Posterior vena cava (tissue), 2 donors: Measurements from ENCODE around the gene RFX5. TPM values are rescaled to one million over a fixed set of nuclear protein-coding genes. Genes with fewer than 3 reads are reported as not detected.

Source experiments
- total RNA-seq, 2 donors: library from RNA; stranded (reverse); fragmentation: NEBNext Ultra II Directional; extraction: Animal tissue kit (Norgen Biotek cat#: 25700); gene quantifications; one replicate each; pipeline ENCODE4 v1.2.1, GENCODE V29; 2021
- donor health status: DM: yes; HTN: yes; CAD: no.
- donor health status: DM: yes; HTN: yes; CAD: no.

RFX5 gene
- total RNA-seq, 2 donors from 2014 or later = 26.0 to 31.1 TPM

Other genes starting within 250 kb of the RFX5 start
- 10 to 100 TPM in 1 of 2 donors, 1 to 10 TPM in 1; 6.9 to 10.1 TPM for gene SEMA6C, start 200.6 kb downstream of the RFX5 start, total RNA-seq
- gene TNFAIP8L2, start 190.6 kb downstream of the RFX5 start, total RNA-seq = 1 to 10 TPM; 3.0 to 4.2 TPM
- 1 to 10 TPM; 6.6 to 7.0 TPM for gene LYSMD1, start 181.3 kb downstream of the RFX5 start, total RNA-seq
- gene SCNM1, start 181.1 kb downstream of the RFX5 start, total RNA-seq = 10 to 100 TPM; 26.5 to 27.0 TPM
- under 1 TPM in 1 of 2 donors, not detected in 1; 0.88 TPM for gene TMOD4, start 171.3 kb downstream of the RFX5 start, total RNA-seq
- gene VPS72, start 157.1 kb downstream of the RFX5 start, total RNA-seq = 10 to 100 TPM; 28.4 to 38.5 TPM
- gene PIP5K1A, start 148.7 kb downstream of the RFX5 start, total RNA-seq = 10 to 100 TPM; 39.1 to 41.9 TPM
- 100 to 1,000 TPM; 131 to 139 TPM for gene PSMD4, start 92.5 kb downstream of the RFX5 start, total RNA-seq
- gene ZNF687, start 65.0 kb downstream of the RFX5 start, total RNA-seq = 10 to 100 TPM; 16.7 to 17.1 TPM
- gene PI4KB, start 19.8 kb downstream of the RFX5 start, total RNA-seq = 10 to 100 TPM; 51.9 to 58.7 TPM
- gene SELENBP1, start 25.5 kb upstream of the RFX5 start, total RNA-seq = 10 to 100 TPM; 14.9 to 50.4 TPM
- 100 to 1,000 TPM; 179 to 210 TPM for gene PSMB4, start 52.3 kb upstream of the RFX5 start, total RNA-seq
- gene POGZ, start 112.2 kb upstream of the RFX5 start, total RNA-seq = 10 to 100 TPM; 58.0 to 74.4 TPM
- gene CGN, start 164.1 kb upstream of the RFX5 start, total RNA-seq = under 1 TPM in 1 of 2 donors, not detected in 1; 0.29 TPM
- 1 to 10 TPM; 5.4 to 6.6 TPM for gene TUFT1, start 193.1 kb upstream of the RFX5 start, total RNA-seq